PFSK-1 (cell line): Measurements from ENCODE around the gene HSPD1.

Experiments used
- FOXP2 ChIP-seq: optimal IDR thresholded peaks from 2 replicates; pipeline ENCODE3; 2011; ENCODE audit warnings: borderline replicate concordance, control low read depth, inconsistent platforms; ENCODE audit not compliant: insufficient read depth; ENCODE audit errors: extremely low read length, extremely low read depth
- POLR2AphosphoS5 ChIP-seq: IDR thresholded peaks from 2 replicates; pipeline ENCODE4 v1.6.1; 2012; ENCODE audit warnings: low read depth, mild to moderate bottlenecking, control low read depth, low read length, moderate library complexity
- SIN3A ChIP-seq: IDR thresholded peaks from 2 replicates; pipeline ENCODE4 v1.6.1; 2012; ENCODE audit warnings: mild to moderate bottlenecking, low read length, moderate library complexity, borderline replicate concordance; ENCODE audit not compliant: insufficient read depth
- TAF1 ChIP-seq: IDR thresholded peaks from 2 replicates; pipeline ENCODE4 v1.6.1; 2012; ENCODE audit warnings: low read length, control low read depth, borderline replicate concordance; ENCODE audit not compliant: insufficient read depth
- TF ChIP-seq, protein P1 (sequence below), 2 experiments: IDR thresholded peaks; 2 replicates each; pipeline versions ENCODE4 v1.6.1 to v1.8.0; 2011 to 2012; ENCODE audit warnings: low read depth in 2 of 2, low read length in 2 of 2, control low read depth in 1 of 2, inconsistent platforms in 1 of 2, mild to moderate bottlenecking in 1 of 2, moderate library complexity in 1 of 2; ENCODE audit not compliant: insufficient read depth in 1 of 2

The HSPD1 gene

DNA sequence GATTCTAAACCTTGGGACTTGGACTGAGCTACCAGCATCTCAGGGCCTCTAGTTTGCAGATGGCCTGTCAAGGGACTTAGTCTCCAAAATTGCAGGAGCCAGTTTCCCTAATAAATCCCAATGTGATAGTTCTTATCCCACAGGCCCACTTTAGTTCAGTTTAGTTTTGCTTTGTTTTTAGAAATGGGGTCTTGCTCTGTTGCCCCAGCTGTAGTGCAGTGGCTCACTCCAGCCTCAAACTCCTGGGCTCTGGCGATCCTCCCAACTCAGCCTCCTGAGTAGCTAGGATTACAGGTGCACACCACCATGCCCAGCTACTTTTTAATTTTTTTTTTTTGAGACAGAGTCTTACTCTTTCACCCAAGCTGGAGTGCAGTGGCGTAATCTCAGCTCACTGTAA is 62.3 kb downstream of the HSPD1 start:
- no peak for TF ChIP-seq TAF1
- TF ChIP-seq FOXP2, result no peak
- no peak for TF ChIP-seq POLR2AphosphoS5
- TF ChIP-seq SIN3A, result no peak
- TF ChIP-seq, protein P1, sequence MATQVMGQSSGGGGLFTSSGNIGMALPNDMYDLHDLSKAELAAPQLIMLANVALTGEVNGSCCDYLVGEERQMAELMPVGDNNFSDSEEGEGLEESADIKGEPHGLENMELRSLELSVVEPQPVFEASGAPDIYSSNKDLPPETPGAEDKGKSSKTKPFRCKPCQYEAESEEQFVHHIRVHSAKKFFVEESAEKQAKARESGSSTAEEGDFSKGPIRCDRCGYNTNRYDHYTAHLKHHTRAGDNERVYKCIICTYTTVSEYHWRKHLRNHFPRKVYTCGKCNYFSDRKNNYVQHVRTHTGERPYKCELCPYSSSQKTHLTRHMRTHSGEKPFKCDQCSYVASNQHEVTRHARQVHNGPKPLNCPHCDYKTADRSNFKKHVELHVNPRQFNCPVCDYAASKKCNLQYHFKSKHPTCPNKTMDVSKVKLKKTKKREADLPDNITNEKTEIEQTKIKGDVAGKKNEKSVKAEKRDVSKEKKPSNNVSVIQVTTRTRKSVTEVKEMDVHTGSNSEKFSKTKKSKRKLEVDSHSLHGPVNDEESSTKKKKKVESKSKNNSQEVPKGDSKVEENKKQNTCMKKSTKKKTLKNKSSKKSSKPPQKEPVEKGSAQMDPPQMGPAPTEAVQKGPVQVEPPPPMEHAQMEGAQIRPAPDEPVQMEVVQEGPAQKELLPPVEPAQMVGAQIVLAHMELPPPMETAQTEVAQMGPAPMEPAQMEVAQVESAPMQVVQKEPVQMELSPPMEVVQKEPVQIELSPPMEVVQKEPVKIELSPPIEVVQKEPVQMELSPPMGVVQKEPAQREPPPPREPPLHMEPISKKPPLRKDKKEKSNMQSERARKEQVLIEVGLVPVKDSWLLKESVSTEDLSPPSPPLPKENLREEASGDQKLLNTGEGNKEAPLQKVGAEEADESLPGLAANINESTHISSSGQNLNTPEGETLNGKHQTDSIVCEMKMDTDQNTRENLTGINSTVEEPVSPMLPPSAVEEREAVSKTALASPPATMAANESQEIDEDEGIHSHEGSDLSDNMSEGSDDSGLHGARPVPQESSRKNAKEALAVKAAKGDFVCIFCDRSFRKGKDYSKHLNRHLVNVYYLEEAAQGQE (IDR thresholded peaks at IDR 0.05; ENCODE audit: insufficient read depth in 1 of 2, low read depth in 2 of 2, low read length in 2 of 2), result no peak
